H9 (cell line): ENCODE measurements around the gene KRTAP12-1. TPM values are rescaled to one million over a fixed set of nuclear protein-coding genes. Genes with fewer than 3 reads are reported as not detected.

ENCODE experiments used
- DNase-seq: peaks from one replicate; pipeline ENCODE4 v3.0.0-alpha.2; 2017
- H2AFZ ChIP-seq: one replicate; pipeline ENCODE4 v1.6.1; 2013; ENCODE audit warnings: mild to moderate bottlenecking, low read length, control low read depth, moderate library complexity
- H2AK5ac ChIP-seq: 2 replicates; pipeline ENCODE4 v1.6.1; 2013; ENCODE audit warnings: low read length, control low read depth, mixed read lengths; ENCODE audit not compliant: insufficient read length
- H2BK120ac ChIP-seq: one replicate; pipeline ENCODE4 v1.6.1; 2013; ENCODE audit warnings: low read depth, mild to moderate bottlenecking, low read length, control low read depth, inconsistent platforms; ENCODE audit not compliant: poor library complexity, severe bottlenecking
- H2BK12ac ChIP-seq: 2 replicates; pipeline ENCODE4 v1.6.1; 2013; ENCODE audit warnings: low read length, control low read depth, mixed read lengths, low read depth; ENCODE audit not compliant: insufficient read length
- H2BK15ac ChIP-seq: 2 replicates; pipeline ENCODE4 v1.6.1; 2013; ENCODE audit warnings: low read depth, low read length, control low read depth
- H2BK20ac ChIP-seq: one replicate; pipeline ENCODE4 v1.6.1; 2013; ENCODE audit warnings: low read depth, mild to moderate bottlenecking, low read length, control low read depth, inconsistent platforms; ENCODE audit not compliant: poor library complexity, severe bottlenecking
- H2BK5ac ChIP-seq: 2 replicates; pipeline ENCODE4 v1.6.1; 2013; ENCODE audit warnings: low read length, control low read depth, mixed read lengths; ENCODE audit not compliant: insufficient read length
- H3K14ac ChIP-seq: 2 replicates; pipeline ENCODE4 v1.6.1; 2013; ENCODE audit warnings: low read length, control low read depth; ENCODE audit not compliant: insufficient read depth
- H3K18ac ChIP-seq: 2 replicates; pipeline ENCODE4 v1.6.1; 2013; ENCODE audit warnings: low read depth, mild to moderate bottlenecking, mixed read lengths, low read length, control low read depth; ENCODE audit not compliant: insufficient read length
- H3K23ac ChIP-seq: 2 replicates; pipeline ENCODE4 v1.6.1; 2013; ENCODE audit warnings: low read length, control low read depth, mixed read lengths, low read depth; ENCODE audit not compliant: insufficient read length
- H3K23me2 ChIP-seq: 2 replicates; pipeline ENCODE4 v1.6.1; 2013; ENCODE audit warnings: low read depth, mild to moderate bottlenecking, mixed read lengths, low read length, control low read depth; ENCODE audit not compliant: insufficient read length, poor library complexity, severe bottlenecking
- H3K27ac ChIP-seq: 2 replicates; pipeline ENCODE4 v1.5.1; 2013; ENCODE audit warnings: low read length, control low read depth, mixed read lengths, low read depth; ENCODE audit not compliant: insufficient read length
- H3K27me3 ChIP-seq: 2 replicates; pipeline ENCODE4 v1.6.1; 2013; ENCODE audit warnings: low read length, control low read depth, inconsistent platforms; ENCODE audit not compliant: insufficient read depth
- H3K4ac ChIP-seq: 2 replicates; pipeline ENCODE4 v1.6.1; 2013; ENCODE audit warnings: low read depth, mild to moderate bottlenecking, control low read depth, inconsistent platforms, low read length, moderate library complexity
- H3K4me1 ChIP-seq: 2 replicates; pipeline ENCODE4 v1.6.1; 2013; ENCODE audit warnings: low read length, control low read depth, inconsistent platforms; ENCODE audit not compliant: insufficient read depth
- H3K4me2 ChIP-seq: 2 replicates; pipeline ENCODE4 v1.6.1; 2013; ENCODE audit warnings: low read length, control low read depth, mixed read lengths; ENCODE audit not compliant: insufficient read length, insufficient read depth
- H3K56ac ChIP-seq: 2 replicates; pipeline ENCODE4 v1.6.1; 2013; ENCODE audit warnings: low read depth, mild to moderate bottlenecking, mixed read lengths, low read length, control low read depth; ENCODE audit not compliant: insufficient read length
- H3K79me1 ChIP-seq: 2 replicates; pipeline ENCODE4 v1.6.1; 2013; ENCODE audit warnings: low read depth, mild to moderate bottlenecking, moderate library complexity, low read length, control low read depth, inconsistent platforms; ENCODE audit not compliant: insufficient read depth, poor library complexity, severe bottlenecking
- H3K79me2 ChIP-seq: 2 replicates; pipeline ENCODE4 v1.6.1; 2013; ENCODE audit warnings: low read length, control low read depth, inconsistent platforms; ENCODE audit not compliant: insufficient read depth
- H3K9ac ChIP-seq: 2 replicates; pipeline ENCODE4 v1.6.1; 2013; ENCODE audit warnings: low read length, control low read depth, mixed read lengths; ENCODE audit not compliant: insufficient read length; ENCODE audit errors: extremely low read depth
- H3K9me3 ChIP-seq: one replicate; pipeline ENCODE4 v1.6.1; 2013; ENCODE audit warnings: low read depth, low read length, inconsistent platforms; ENCODE audit not compliant: control insufficient read depth
- H3T11ph ChIP-seq: one replicate; pipeline ENCODE4 v1.6.1; 2013; ENCODE audit warnings: mild to moderate bottlenecking, low read length, control low read depth, inconsistent platforms
- H4K20me1 ChIP-seq: one replicate; pipeline ENCODE4 v1.6.1; 2013; ENCODE audit not compliant: control insufficient read depth, insufficient read length, insufficient read depth
- H4K5ac ChIP-seq: 2 replicates; pipeline ENCODE4 v1.6.1; 2013; ENCODE audit warnings: low read depth, mild to moderate bottlenecking, mixed read lengths, low read length, control low read depth; ENCODE audit not compliant: insufficient read length
- H4K8ac ChIP-seq: replicated peaks from 2 replicates; pipeline ENCODE4 v1.6.1; 2013; ENCODE audit warnings: low read length, control low read depth, mixed read lengths, low read depth; ENCODE audit not compliant: insufficient read length
- H4K91ac ChIP-seq: 2 replicates; pipeline ENCODE4 v1.6.1; 2013; ENCODE audit warnings: low read depth, mild to moderate bottlenecking, moderate library complexity, mixed read lengths, low read length, control low read depth; ENCODE audit not compliant: insufficient read length
- H3K27ac Mint-ChIP-seq, 3 experiments: 2 replicates in 2 of 3; 3 replicates in 1 of 3; pipeline ENCODE4 v1.8.0; 2020 to 2021; ENCODE audit warnings: mixed read lengths in 3 of 3, mild to moderate bottlenecking in 1 of 3, moderate library complexity in 1 of 3
- H3K27me3 Mint-ChIP-seq: 2 replicates; pipeline ENCODE4 v1.8.0; 2021; ENCODE audit warnings: low read depth, mild to moderate bottlenecking, moderate library complexity, mixed read lengths
- H3K36me3 Mint-ChIP-seq, 3 experiments: 2 replicates in 2 of 3; 3 replicates in 1 of 3; pipeline ENCODE4 v1.8.0; 2020 to 2021; ENCODE audit warnings: low read depth in 3 of 3, mixed read lengths in 3 of 3; ENCODE audit not compliant: insufficient read depth in 1 of 3
- H3K4me1 Mint-ChIP-seq, 2 experiments: 2 replicates each; pipeline ENCODE4 v1.8.0; 2020; ENCODE audit warnings: mixed read lengths in 2 of 2
- H3K4me3 Mint-ChIP-seq, 2 experiments: 2 replicates in 1 of 2; 3 replicates in 1 of 2; pipeline ENCODE4 v1.8.0; 2020 to 2021; ENCODE audit warnings: mild to moderate bottlenecking in 2 of 2, mixed read lengths in 2 of 2, moderate library complexity in 1 of 2
- H3K9me3 Mint-ChIP-seq, 2 experiments: 2 replicates in 1 of 2; 3 replicates in 1 of 2; pipeline ENCODE4 v1.8.0; 2020; ENCODE audit warnings: mild to moderate bottlenecking in 2 of 2, mixed read lengths in 2 of 2, moderate library complexity in 1 of 2
- CTCF ChIP-seq: fragments of 200-600 bp; sonication (generic); conservative IDR thresholded peaks from 3 replicates; pipeline ENCODE4 v1.8.0; 2021; ENCODE audit warnings: antibody characterized with exemption, mild to moderate bottlenecking
- WGBS: extraction: QIAGEN DNeasy Blood & Tissue Kit; methylation state at CpG from one replicate; pipeline ENCODE4 v1.1.7; 2013; ENCODE audit warnings: missing lambda C conversion rate, low lambda C conversion rate, mixed read lengths; ENCODE audit not compliant: insufficient read length; ENCODE audit errors: extremely low coverage; 5-methylcytosine and 5-hydroxymethylcytosine counted together
- total RNA-seq: library from RNA; stranded (reverse); gene quantifications from 2 replicates; pipeline ENCODE4 v1.2.1, GENCODE V29; 2021

KRTAP12-1 gene
- total RNA-seq, 1 experiment from 2014 or later, result not detected

GRCh38 chr21:44710756-44711326, 28.9 kb upstream of the KRTAP12-1 start:
- Histone ChIP-seq H4K5ac (no peak overlapping the region), H3K18ac (no peak overlapping the region), H3K27me3 (peaks cover 55% of the 10 kb centered on the region; the same call in 1 of the 2 replicates), H3K79me1 (no peaks in the 10 kb centered on the region), H2BK12ac (no peak overlapping the region), H3T11ph (no peak overlapping the region), H2BK20ac (no peak overlapping the region), H2AK5ac (no peak overlapping the region), H3K23me2 (peaks cover 38% of the 10 kb centered on the region), H3K9ac (no peak overlapping the region), H3K4ac (no peak overlapping the region), H3K4me1 (peaks cover 3% of the 10 kb centered on the region; the same call in 1 of the 2 replicates), H3K27ac (no peak overlapping the region), H3K56ac (no peak overlapping the region), H3K4me2 (peak overlapping the region; percentile 39), H2BK5ac (no peak overlapping the region), H3K9me3 (no peaks in the 10 kb centered on the region), H4K91ac (no peak overlapping the region), H4K20me1 (no peaks in the 10 kb centered on the region), H3K23ac (no peak overlapping the region), H2BK15ac (no peak overlapping the region), H2BK120ac (no peak overlapping the region), H3K79me2 (no peaks in the 10 kb centered on the region), H3K14ac (no peak overlapping the region), H4K8ac (no peak overlapping the region), H2AFZ (no peak overlapping the region)
- Mint-ChIP-seq H3K27me3 (peaks cover 98% of the 10 kb centered on the region), H3K9me3 (no peaks in the 10 kb centered on the region), H3K36me3 (no peaks in the 10 kb centered on the region; a peak in 3 of 7 replicates), H3K4me3 (peak overlapping the region; percentile 56 to 86), H3K27ac (no peak overlapping the region), H3K4me1 (peaks cover 60 to 72% of the 10 kb centered on the region in 2 experiments)
- no CpG with 5 or more reads among the region's 20 CpGs for WGBS
- TF ChIP-seq CTCF, result no peak
- DNase-seq, result peak; percentile 72
